ENCODE data around the gene BCKDHA.
"Not testable (repeated sequence)": the region's sequence is repeated elsewhere in the genome, so short reads cannot be mapped to it uniquely, and the experiment has no call there.

BCKDHA gene

GRCh38 chr19:41405776-41406175 lies 8.2 kb downstream of the BCKDHA start:
- no peak for DNase-seq (ENCODE audit: low read depth in 2 of 2)

- no peak for DNase-seq (ENCODE audit: low read depth in 2 of 2)
Measured at GRCh38 chr19:41407271-41407670, 9.7 kb downstream of the BCKDHA start.

- DNase-seq (ENCODE audit: low read depth in 2 of 2): no peak
Measured at GRCh38 chr19:41408256-41408655, 10.6 kb downstream of the BCKDHA start.

- DNase-seq (ENCODE audit: low read depth in 2 of 2): not testable (repeated sequence)
Measured at GRCh38 chr19:41408846-41409245, 11.2 kb downstream of the BCKDHA start.

- no peak for DNase-seq (ENCODE audit: low read depth in 2 of 2)
Measured at GRCh38 chr19:41409288-41409687, 11.7 kb downstream of the BCKDHA start.

- DNase-seq (ENCODE audit: low read depth in 2 of 2): no peak
Measured at GRCh38 chr19:41410336-41411054, 12.9 kb downstream of the BCKDHA start.

- no peak for DNase-seq (ENCODE audit: low read depth in 2 of 2)
Measured at GRCh38 chr19:41411100-41411967, 13.7 kb downstream of the BCKDHA start.

- no peak for DNase-seq (ENCODE audit: low read depth in 2 of 2)
Measured at GRCh38 chr19:41411968-41412265, 14.3 kb downstream of the BCKDHA start.

GRCh38 chr19:41412953-41413352 lies 15.3 kb downstream of the BCKDHA start:
- no peak for DNase-seq (ENCODE audit: low read depth in 2 of 2)

GRCh38 chr19:41413947-41414346 lies 16.3 kb downstream of the BCKDHA start:
- DNase-seq (ENCODE audit: low read depth in 2 of 2): no peak

- DNase-seq (ENCODE audit: low read depth in 2 of 2): no peak
Measured at GRCh38 chr19:41414461-41414860, 16.8 kb downstream of the BCKDHA start.

- no peak for DNase-seq (ENCODE audit: low read depth in 2 of 2)
Measured at GRCh38 chr19:41415154-41415571, 17.5 kb downstream of the BCKDHA start.

GRCh38 chr19:41416194-41416674 lies 18.6 kb downstream of the BCKDHA start:
- no peak for DNase-seq (ENCODE audit: low read depth in 2 of 2)

GRCh38 chr19:41420101-41420880 lies 22.7 kb downstream of the BCKDHA start:
- no peak for DNase-seq (ENCODE audit: low read depth in 2 of 2)

GRCh38 chr19:41421314-41421713 lies 23.7 kb downstream of the BCKDHA start:
- DNase-seq (ENCODE audit: low read depth in 2 of 2): no peak

GRCh38 chr19:41421973-41422372 lies 24.4 kb downstream of the BCKDHA start:
- DNase-seq (ENCODE audit: low read depth in 2 of 2): no peak

GRCh38 chr19:41422456-41422855 lies 24.8 kb downstream of the BCKDHA start:
- no peak for DNase-seq (ENCODE audit: low read depth in 2 of 2)

- no peak for DNase-seq (ENCODE audit: low read depth in 2 of 2)
Measured at GRCh38 chr19:41422955-41423354, 25.3 kb downstream of the BCKDHA start.

- DNase-seq (ENCODE audit: low read depth in 2 of 2): no peak
Measured at GRCh38 chr19:41424335-41425173, 26.9 kb downstream of the BCKDHA start.

- no peak for DNase-seq (ENCODE audit: low read depth in 2 of 2)
Measured at GRCh38 chr19:41425174-41426115, 27.8 kb downstream of the BCKDHA start.
